H9 (cell line): Measurements from ENCODE around the gene TSEN15. TPM values are rescaled to one million over a fixed set of nuclear protein-coding genes. Genes with fewer than 3 reads are reported as not detected.

Experiments
- DNase-seq: peaks from one replicate; pipeline ENCODE4 v3.0.0-alpha.2; 2017
- H2AFZ ChIP-seq: one replicate; pipeline ENCODE4 v1.6.1; 2013; ENCODE audit warnings: mild to moderate bottlenecking, low read length, control low read depth, moderate library complexity
- H2AK5ac ChIP-seq: 2 replicates; pipeline ENCODE4 v1.6.1; 2013; ENCODE audit warnings: low read length, control low read depth, mixed read lengths; ENCODE audit not compliant: insufficient read length
- H2BK120ac ChIP-seq: one replicate; pipeline ENCODE4 v1.6.1; 2013; ENCODE audit warnings: low read depth, mild to moderate bottlenecking, low read length, control low read depth, inconsistent platforms; ENCODE audit not compliant: poor library complexity, severe bottlenecking
- H2BK12ac ChIP-seq: 2 replicates; pipeline ENCODE4 v1.6.1; 2013; ENCODE audit warnings: low read length, control low read depth, mixed read lengths, low read depth; ENCODE audit not compliant: insufficient read length
- H2BK15ac ChIP-seq: 2 replicates; pipeline ENCODE4 v1.6.1; 2013; ENCODE audit warnings: low read depth, low read length, control low read depth
- H2BK20ac ChIP-seq: one replicate; pipeline ENCODE4 v1.6.1; 2013; ENCODE audit warnings: low read depth, mild to moderate bottlenecking, low read length, control low read depth, inconsistent platforms; ENCODE audit not compliant: poor library complexity, severe bottlenecking
- H2BK5ac ChIP-seq: 2 replicates; pipeline ENCODE4 v1.6.1; 2013; ENCODE audit warnings: low read length, control low read depth, mixed read lengths; ENCODE audit not compliant: insufficient read length
- H3K14ac ChIP-seq: 2 replicates; pipeline ENCODE4 v1.6.1; 2013; ENCODE audit warnings: low read length, control low read depth; ENCODE audit not compliant: insufficient read depth
- H3K18ac ChIP-seq: 2 replicates; pipeline ENCODE4 v1.6.1; 2013; ENCODE audit warnings: low read depth, mild to moderate bottlenecking, mixed read lengths, low read length, control low read depth; ENCODE audit not compliant: insufficient read length
- H3K23ac ChIP-seq: 2 replicates; pipeline ENCODE4 v1.6.1; 2013; ENCODE audit warnings: low read length, control low read depth, mixed read lengths, low read depth; ENCODE audit not compliant: insufficient read length
- H3K23me2 ChIP-seq: 2 replicates; pipeline ENCODE4 v1.6.1; 2013; ENCODE audit warnings: low read depth, mild to moderate bottlenecking, mixed read lengths, low read length, control low read depth; ENCODE audit not compliant: insufficient read length, poor library complexity, severe bottlenecking
- H3K27ac ChIP-seq: 2 replicates; pipeline ENCODE4 v1.5.1; 2013; ENCODE audit warnings: low read length, control low read depth, mixed read lengths, low read depth; ENCODE audit not compliant: insufficient read length
- H3K27me3 ChIP-seq: 2 replicates; pipeline ENCODE4 v1.6.1; 2013; ENCODE audit warnings: low read length, control low read depth, inconsistent platforms; ENCODE audit not compliant: insufficient read depth
- H3K4ac ChIP-seq: 2 replicates; pipeline ENCODE4 v1.6.1; 2013; ENCODE audit warnings: low read depth, mild to moderate bottlenecking, control low read depth, inconsistent platforms, low read length, moderate library complexity
- H3K4me1 ChIP-seq: 2 replicates; pipeline ENCODE4 v1.6.1; 2013; ENCODE audit warnings: low read length, control low read depth, inconsistent platforms; ENCODE audit not compliant: insufficient read depth
- H3K4me2 ChIP-seq: 2 replicates; pipeline ENCODE4 v1.6.1; 2013; ENCODE audit warnings: low read length, control low read depth, mixed read lengths; ENCODE audit not compliant: insufficient read length, insufficient read depth
- H3K56ac ChIP-seq: 2 replicates; pipeline ENCODE4 v1.6.1; 2013; ENCODE audit warnings: low read depth, mild to moderate bottlenecking, mixed read lengths, low read length, control low read depth; ENCODE audit not compliant: insufficient read length
- H3K79me1 ChIP-seq: 2 replicates; pipeline ENCODE4 v1.6.1; 2013; ENCODE audit warnings: low read depth, mild to moderate bottlenecking, moderate library complexity, low read length, control low read depth, inconsistent platforms; ENCODE audit not compliant: insufficient read depth, poor library complexity, severe bottlenecking
- H3K79me2 ChIP-seq: 2 replicates; pipeline ENCODE4 v1.6.1; 2013; ENCODE audit warnings: low read length, control low read depth, inconsistent platforms; ENCODE audit not compliant: insufficient read depth
- H3K9ac ChIP-seq: 2 replicates; pipeline ENCODE4 v1.6.1; 2013; ENCODE audit warnings: low read length, control low read depth, mixed read lengths; ENCODE audit not compliant: insufficient read length; ENCODE audit errors: extremely low read depth
- H3K9me3 ChIP-seq: one replicate; pipeline ENCODE4 v1.6.1; 2013; ENCODE audit warnings: low read depth, low read length, inconsistent platforms; ENCODE audit not compliant: control insufficient read depth
- H3T11ph ChIP-seq: one replicate; pipeline ENCODE4 v1.6.1; 2013; ENCODE audit warnings: mild to moderate bottlenecking, low read length, control low read depth, inconsistent platforms
- H4K20me1 ChIP-seq: one replicate; pipeline ENCODE4 v1.6.1; 2013; ENCODE audit not compliant: control insufficient read depth, insufficient read length, insufficient read depth
- H4K5ac ChIP-seq: 2 replicates; pipeline ENCODE4 v1.6.1; 2013; ENCODE audit warnings: low read depth, mild to moderate bottlenecking, mixed read lengths, low read length, control low read depth; ENCODE audit not compliant: insufficient read length
- H4K8ac ChIP-seq: replicated peaks from 2 replicates; pipeline ENCODE4 v1.6.1; 2013; ENCODE audit warnings: low read length, control low read depth, mixed read lengths, low read depth; ENCODE audit not compliant: insufficient read length
- H4K91ac ChIP-seq: 2 replicates; pipeline ENCODE4 v1.6.1; 2013; ENCODE audit warnings: low read depth, mild to moderate bottlenecking, moderate library complexity, mixed read lengths, low read length, control low read depth; ENCODE audit not compliant: insufficient read length
- H3K27ac Mint-ChIP-seq, 3 experiments: 2 replicates in 2 of 3; 3 replicates in 1 of 3; pipeline ENCODE4 v1.8.0; 2020 to 2021; ENCODE audit warnings: mixed read lengths in 3 of 3, mild to moderate bottlenecking in 1 of 3, moderate library complexity in 1 of 3
- H3K27me3 Mint-ChIP-seq: 2 replicates; pipeline ENCODE4 v1.8.0; 2021; ENCODE audit warnings: low read depth, mild to moderate bottlenecking, moderate library complexity, mixed read lengths
- H3K36me3 Mint-ChIP-seq, 3 experiments: 2 replicates in 2 of 3; 3 replicates in 1 of 3; pipeline ENCODE4 v1.8.0; 2020 to 2021; ENCODE audit warnings: low read depth in 3 of 3, mixed read lengths in 3 of 3; ENCODE audit not compliant: insufficient read depth in 1 of 3
- H3K4me1 Mint-ChIP-seq, 2 experiments: 2 replicates each; pipeline ENCODE4 v1.8.0; 2020; ENCODE audit warnings: mixed read lengths in 2 of 2
- H3K4me3 Mint-ChIP-seq, 2 experiments: 2 replicates in 1 of 2; 3 replicates in 1 of 2; pipeline ENCODE4 v1.8.0; 2020 to 2021; ENCODE audit warnings: mild to moderate bottlenecking in 2 of 2, mixed read lengths in 2 of 2, moderate library complexity in 1 of 2
- H3K9me3 Mint-ChIP-seq, 2 experiments: 2 replicates in 1 of 2; 3 replicates in 1 of 2; pipeline ENCODE4 v1.8.0; 2020; ENCODE audit warnings: mild to moderate bottlenecking in 2 of 2, mixed read lengths in 2 of 2, moderate library complexity in 1 of 2
- CTCF ChIP-seq: fragments of 200-600 bp; sonication (generic); conservative IDR thresholded peaks from 3 replicates; pipeline ENCODE4 v1.8.0; 2021; ENCODE audit warnings: antibody characterized with exemption, mild to moderate bottlenecking
- WGBS: extraction: QIAGEN DNeasy Blood & Tissue Kit; methylation state at CpG from one replicate; pipeline ENCODE4 v1.1.7; 2013; ENCODE audit warnings: missing lambda C conversion rate, low lambda C conversion rate, mixed read lengths; ENCODE audit not compliant: insufficient read length; ENCODE audit errors: extremely low coverage; 5-methylcytosine and 5-hydroxymethylcytosine counted together
- total RNA-seq: library from RNA; stranded (reverse); gene quantifications from 2 replicates; pipeline ENCODE4 v1.2.1, GENCODE V29; 2021

Gene TSEN15
- total RNA-seq, 1 experiment from 2014 or later = 21.9 TPM

GRCh38 chr1:184101571-184101970, 50.0 kb downstream of the TSEN15 start:
- H3K4me2 ChIP-seq = no peak overlapping the region
- H4K5ac ChIP-seq = no peak overlapping the region
- no peaks in the 10 kb centered on the region for H3K79me1 ChIP-seq
- H2BK15ac ChIP-seq = no peak overlapping the region
- H3K23ac ChIP-seq = no peak overlapping the region
- WGBS = no CpG with 5 or more reads among the region's 1 CpG
- Mint-ChIP-seq H3K4me3 (no peak overlapping the region), H3K4me1 (no peaks in the 10 kb centered on the region), H3K27me3 (no peaks in the 10 kb centered on the region), H3K27ac (no peak overlapping the region), H3K9me3 (peaks cover 5% of the 10 kb centered on the region in 2 experiments; a peak in 4 of 5 replicates), H3K36me3 (peaks cover 0 to 9% (median 2%) of the 10 kb centered on the region in 3 experiments; a peak in 3 of 7 replicates)
- no peak overlapping the region for H4K91ac ChIP-seq
- H2BK5ac ChIP-seq = no peak overlapping the region
- H3K18ac ChIP-seq = no peak overlapping the region
- H3K27ac ChIP-seq = no peak overlapping the region
- H3T11ph ChIP-seq = no peak overlapping the region
- H2BK120ac ChIP-seq = no peak overlapping the region
- no peak overlapping the region for H3K14ac ChIP-seq
- no peaks in the 10 kb centered on the region for H3K79me2 ChIP-seq
- no peak overlapping the region for H2AK5ac ChIP-seq
- no peak overlapping the region for H3K56ac ChIP-seq
- no peak for TF ChIP-seq CTCF
- no peak overlapping the region for H2BK20ac ChIP-seq
- H3K9me3 ChIP-seq = no peaks in the 10 kb centered on the region
- H3K9ac ChIP-seq = no peak overlapping the region
- H2AFZ ChIP-seq = no peak overlapping the region
- no peak for DNase-seq
- H3K27me3 ChIP-seq = no peaks in the 10 kb centered on the region
- H3K4ac ChIP-seq = no peak overlapping the region
- H3K23me2 ChIP-seq = no peaks in the 10 kb centered on the region
- no peaks in the 10 kb centered on the region for H3K4me1 ChIP-seq
- no peak overlapping the region for H4K8ac ChIP-seq
- H2BK12ac ChIP-seq = no peak overlapping the region
- no peaks in the 10 kb centered on the region for H4K20me1 ChIP-seq
